ENCODE results near the gene AMMECR1.
A peak's percentile ranks its signal among the peaks of the same experiment; 100 is the strongest.
"Not testable (repeated sequence)": the region's sequence is repeated elsewhere in the genome, so short reads cannot be mapped to it uniquely, and the experiment has no call there.

AMMECR1 gene

GRCh38 chrX:110161361-110161686, 156.6 kb downstream of the AMMECR1 start:
- no peak for DNase-seq

- DNase-seq: no peak
Measured at GRCh38 chrX:110159865-110160264, 158.0 kb downstream of the AMMECR1 start.

GRCh38 chrX:110159235-110159634, 158.7 kb downstream of the AMMECR1 start:
- DNase-seq: no peak

GRCh38 chrX:110157444-110157843, 160.4 kb downstream of the AMMECR1 start:
- no peak for DNase-seq

- peak in 1 of 2 donors; percentile 18 for DNase-seq
Measured at GRCh38 chrX:110156167-110156754, 161.6 kb downstream of the AMMECR1 start.

GRCh38 chrX:110155759-110156158, 162.1 kb downstream of the AMMECR1 start:
- DNase-seq: no peak

- not testable (repeated sequence) for DNase-seq
Measured at GRCh38 chrX:110154328-110154727, 163.6 kb downstream of the AMMECR1 start.

- no peak for DNase-seq
Measured at GRCh38 chrX:110153896-110154295, 164.0 kb downstream of the AMMECR1 start.

GRCh38 chrX:110153244-110153643, 164.6 kb downstream of the AMMECR1 start:
- no peak for DNase-seq

GRCh38 chrX:110146521-110146920, 171.4 kb downstream of the AMMECR1 start:
- peak; percentile 6 to 45 for DNase-seq

GRCh38 chrX:110145854-110146253, 172.0 kb downstream of the AMMECR1 start:
- peak in 1 of 2 donors; percentile 17 for DNase-seq

- DNase-seq: no peak
Measured at GRCh38 chrX:110145311-110145710, 172.6 kb downstream of the AMMECR1 start.
